K562 (cell line): Measurements from ENCODE around the gene GNAL. TPM values are rescaled to one million over a fixed set of nuclear protein-coding genes. Genes with fewer than 3 reads are reported as not detected.
A peak's percentile ranks its signal among the peaks of the same experiment; 100 is the strongest.

ENCODE experiments used
- ATAC-seq: fragments of 200-7000 bp; cut with Tn5 transposase; 3 replicates; pipeline ENCODE4 v1.9.1; 2020; ENCODE audit warnings: moderate library complexity
- BruUV-seq: library from RNA; stranded (reverse); fragments of 400-500 nt; replicated peaks from 2 replicates; lab custom pipeline; 2021; lab: Mats Ljungman, UMichigan
- CTCF ChIA-PET: fragments of 300-600 bp; formaldehyde crosslinking; extraction: SDS; loops from one replicate; lab custom pipeline; 2021; ENCODE audit warnings: low intra/inter-chr PET ratio; lab: Yijun Ruan, JAX
- POLR2A ChIA-PET: fragments of 300-600, 350-650 bp; sonication (Branson Sonifier 250); formaldehyde crosslinking; extraction: SDS; loops from one replicate; lab custom pipeline; 2021; ENCODE audit warnings: antibody characterized with exemption, inconsistent platforms; lab: Yijun Ruan, JAX
- DNase-seq, 4 experiments: peaks; one replicate each; pipeline versions ENCODE4 v3.0.0 to v3.0.0-alpha.2; 2011 to 2018; ENCODE audit warnings: low spot score in 3 of 4, mixed read lengths in 3 of 4; ENCODE audit errors: extremely low read depth in 1 of 4
- FAIRE-seq: peaks from 2 replicates; lab custom pipeline; 2011; peaks lifted over from hg19 to GRCh38; lab: Jason Lieb, UNC
- H2AFZ ChIP-seq: 2 replicates; pipeline ENCODE4 v1.6.0; 2011; ENCODE audit warnings: low read depth, low read length, control low read depth, inconsistent platforms
- H3K27ac ChIP-seq: fragments of 200-600 bp; 3 replicates; pipeline ENCODE4 v1.8.0; 2011; ENCODE audit warnings: low read depth, mild to moderate bottlenecking, control low read depth, inconsistent platforms, low read length, moderate library complexity, mixed read lengths; ENCODE audit errors: extremely low read depth
- H3K27me3 ChIP-seq, 2 experiments: fragments of 300-600 bp in 1 of 2; 2 replicates in 1 of 2; 3 replicates in 1 of 2; pipeline versions ENCODE4 v1.6.0 to v1.8.0; 2011; ENCODE audit warnings: inconsistent platforms in 2 of 2, low read length in 2 of 2, mild to moderate bottlenecking in 1 of 2, mixed read lengths in 1 of 2, moderate library complexity in 1 of 2; ENCODE audit not compliant: control insufficient read depth in 2 of 2, insufficient read depth in 2 of 2
- H3K36me3 ChIP-seq: fragments of 300-600 bp; 3 replicates; pipeline ENCODE4 v1.8.0; 2011; ENCODE audit warnings: mild to moderate bottlenecking, low read length, inconsistent platforms; ENCODE audit not compliant: control insufficient read depth, insufficient read depth
- H3K4me1 ChIP-seq, 2 experiments: fragments of 200-600 bp in 1 of 2; replicated peaks in 1 of 2; 2 replicates in 1 of 2; 3 replicates in 1 of 2; pipeline versions ENCODE4 v1.5.1 to v1.8.0; 2011; ENCODE audit warnings: inconsistent platforms in 2 of 2, low read length in 2 of 2, mild to moderate bottlenecking in 1 of 2, mixed read lengths in 1 of 2, moderate library complexity in 1 of 2; ENCODE audit not compliant: control insufficient read depth in 2 of 2, insufficient read depth in 2 of 2
- H3K4me2 ChIP-seq: 2 replicates; pipeline ENCODE4 v1.6.1; 2011; ENCODE audit warnings: low read length, control low read depth, inconsistent platforms, mixed read lengths; ENCODE audit not compliant: insufficient read depth
- H3K4me3 ChIP-seq: fragments of 200-600 bp; sonication (generic), shearing (Covaris generic); 2 replicates; pipeline ENCODE4 v1.5.1; 2016; ENCODE audit warnings: control low read depth, inconsistent platforms
- H3K79me2 ChIP-seq: fragments of 200-600 bp; 3 replicates; pipeline ENCODE4 v1.8.0; 2011; ENCODE audit warnings: low read length, inconsistent platforms; ENCODE audit not compliant: control insufficient read depth, insufficient read depth
- H3K9ac ChIP-seq, 2 experiments: 2 replicates each; pipeline versions ENCODE4 v1.6.0 to v1.6.1; 2011; ENCODE audit warnings: low read depth in 2 of 2, low read length in 2 of 2, control low read depth in 1 of 2, inconsistent platforms in 1 of 2, mild to moderate bottlenecking in 1 of 2, mixed read lengths in 1 of 2; ENCODE audit not compliant: insufficient read depth in 1 of 2
- H3K9me1 ChIP-seq: one replicate; pipeline ENCODE4 v1.6.0; 2011; ENCODE audit warnings: inconsistent platforms, mild to moderate bottlenecking, low read length, moderate library complexity; ENCODE audit not compliant: control insufficient read depth, insufficient read depth
- H3K9me3 ChIP-seq: replicated peaks from 2 replicates; pipeline ENCODE4 v1.5.1; 2011; ENCODE audit warnings: low read depth, low read length, inconsistent platforms; ENCODE audit not compliant: control insufficient read depth, insufficient read depth
- H4K20me1 ChIP-seq: replicated peaks from 2 replicates; pipeline ENCODE4 v1.6.1; 2011; ENCODE audit warnings: low read length, inconsistent platforms, mixed read lengths; ENCODE audit not compliant: control insufficient read depth, insufficient read depth
- CCNT2 ChIP-seq: IDR thresholded peaks from 2 replicates; pipeline ENCODE4 v1.6.1; 2011; ENCODE audit warnings: borderline replicate concordance, low read depth, mild to moderate bottlenecking, moderate library complexity, mixed read lengths, low read length; ENCODE audit not compliant: insufficient read length; ENCODE audit errors: extremely low read depth
- CXXC5 ChIP-seq: fragments of 250-450 bp; sonication (Bioruptor Pico); IDR thresholded peaks from 2 replicates; pipeline ENCODE4 v1.8.0; 2022; ENCODE audit warnings: inconsistent platforms, mild to moderate bottlenecking, moderate library complexity
- MECOM ChIP-seq: fragments of 250-450 bp; sonication (Bioruptor Pico); IDR thresholded peaks from 2 replicates; pipeline ENCODE4 v1.8.0; 2022; ENCODE audit warnings: inconsistent platforms
- MTA1 ChIP-seq: fragments of 450-650 bp; IDR thresholded peaks from 2 replicates; pipeline ENCODE4 v1.6.1; 2017; ENCODE audit warnings: borderline replicate concordance
- RAD21 ChIP-seq, 2 experiments: fragments of 250-450 bp in 1 of 2; fragments of 450-650 bp in 1 of 2; sonication (Bioruptor Pico) in 1 of 2; formaldehyde crosslinking in 1 of 2; IDR thresholded peaks in 1 of 2; conservative IDR thresholded peaks in 1 of 2; 2 replicates each; pipeline versions ENCODE4 v1.4.0 to v1.8.0; 2020 to 2022; ENCODE audit warnings: mild to moderate bottlenecking in 2 of 2, moderate library complexity in 1 of 2
- RHOXF2B ChIP-seq: fragments of 250-450 bp; sonication (Bioruptor Pico); conservative IDR thresholded peaks from 2 replicates; pipeline ENCODE4 v1.5.1; 2021
- SMAD1 ChIP-seq: fragments of 150-350 bp; IDR thresholded peaks from 2 replicates; pipeline ENCODE4 v1.6.1; 2014; ENCODE audit warnings: low read length, low read depth; ENCODE audit not compliant: partially characterized antibody
- STAG1 ChIP-seq: sonication (generic); formaldehyde crosslinking; IDR thresholded peaks from 2 replicates; pipeline ENCODE4 v1.5.0; 2020; ENCODE audit warnings: missing genetic modification reagents, borderline replicate concordance
- ZNF174 ChIP-seq: fragments of 250-450 bp; sonication (Bioruptor Pico); IDR thresholded peaks from 2 replicates; pipeline ENCODE4 v1.4.0; 2020; ENCODE audit warnings: mild to moderate bottlenecking
- WGBS: fragments of 100-300 bp; shearing (Covaris generic); methylation state at CpG from one replicate; pipeline ENCODE4 v1.1.6; 2016; ENCODE audit warnings: low coverage, mixed read lengths; ENCODE audit not compliant: insufficient coverage; ENCODE audit errors: missing lambda C conversion rate; 5-methylcytosine and 5-hydroxymethylcytosine counted together
- in situ Hi-C: fragments of 300-500 bp; cut with MboI; formaldehyde crosslinking; loops from 4 replicates; pipeline ENCODE4 v1.15.0; 2018; ENCODE audit warnings: inconsistent platforms, mixed read lengths
- intact Hi-C: fragments of 100-400 bp; cut with micrococcal nuclease; formaldehyde crosslinking; loops from 2 replicates; pipeline ENCODE4 v1.14.2; 2022
- polyA plus RNA-seq, 8 experiments: library from polyadenylated mRNA; depleted of rRNA in 4 of 8; stranded (reverse) in 5 of 8; unstranded in 3 of 8; fragments of >200 nt; fragmentation: Nextera tagmentation in 2 of 8; fragmentation: Illumina TruSeq in 1 of 8; extraction: Ambion mirVana in 2 of 8; extraction: Trizol in 1 of 8; gene quantifications; 2 replicates each; pipeline versions ENCODE4 v1.2.1 to v1.2.3, GENCODE V29; 2011 to 2014; ENCODE audit warnings: inconsistent platforms in 1 of 8, missing spikeins in 1 of 8
- total RNA-seq, 7 experiments: library from RNA; depleted of rRNA in 6 of 7; stranded (reverse); fragments of >200 nt in 6 of 7; fragmentation: Illumina TruSeq in 2 of 7; extraction: Trizol in 2 of 7; gene quantifications; 2 replicates each; pipeline versions ENCODE4 v1.2.1 to v1.2.3, GENCODE V29; 2011 to 2021; ENCODE audit warnings: low replicate concordance in 1 of 7
- TF ChIP-seq, protein P1 (sequence below), 3 experiments: IDR thresholded peaks in 2 of 3; conservative IDR thresholded peaks in 1 of 3; 2 replicates each; pipeline ENCODE4 v1.5.1; 2011 to 2012; ENCODE audit warnings: low read length in 3 of 3, mild to moderate bottlenecking in 3 of 3, control low read depth in 2 of 3, improper control_type of control experiment in 1 of 3, inconsistent platforms in 1 of 3, low read depth in 1 of 3, mixed read lengths in 1 of 3, moderate library complexity in 1 of 3; ENCODE audit not compliant: insufficient read depth in 2 of 3
- TF ChIP-seq, protein P2 (sequence below), 2 experiments: fragments of 450-650 bp; formaldehyde crosslinking in 1 of 2; IDR thresholded peaks; 2 replicates each; pipeline versions ENCODE4 v1.4.0 to v1.6.1; 2014 to 2020; ENCODE audit warnings: mild to moderate bottlenecking in 2 of 2, borderline replicate concordance in 1 of 2, low read depth in 1 of 2

GNAL gene
- total and polyA plus RNA-seq, 9 of the 15 experiments (the other 6 are each of a cell fraction or from before 2014, with no cell fraction given): under 0.01 to 0.10 (median 0.01) TPM; not detected in 5

DNA sequence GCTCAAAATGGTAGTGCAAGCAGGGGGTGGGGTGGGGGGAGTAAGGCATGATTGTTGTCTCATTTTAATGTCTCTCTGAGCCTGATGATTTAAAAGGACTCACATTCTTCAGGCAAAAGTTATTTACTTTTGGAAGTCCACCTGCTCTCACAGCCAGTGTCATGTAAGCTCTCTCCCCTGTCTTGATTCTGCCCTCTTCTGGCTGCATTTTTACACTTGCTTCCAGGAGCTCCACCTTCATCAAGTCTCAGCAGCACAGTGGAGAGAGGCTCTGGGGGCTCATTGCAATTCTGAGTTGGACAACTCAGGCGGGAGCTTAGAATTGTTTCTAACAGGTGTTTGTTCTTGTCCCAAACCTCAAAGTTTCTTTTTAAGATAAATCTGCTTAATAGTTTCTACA is 39.2 kb downstream of the GNAL start:
- H3K27me3 ChIP-seq: peaks cover 10 to 48% of the 10 kb centered on the region in 2 experiments; a peak in 4 of 5 replicates
- H3K4me1 ChIP-seq: peaks cover 0 to 4% of the 10 kb centered on the region in 2 experiments; a peak in 1 of 5 replicates
- BruUV-seq: no TSS peak
- no peaks in the 10 kb centered on the region for H3K36me3 ChIP-seq
- POLR2A ChIA-PET: interaction anchor here (0.5 to 0.6 kb wide), 3 partner anchors 48 to 1138 kb away, joined by 3 to 4 read pairs (median 4); no protein-coding TSS in a partner anchor
- FAIRE-seq (peak; percentile 77), ATAC-seq (peak; percentile 49; the same call in 1 of the 3 replicates), DNase-seq (peak in 1 of 4 experiments; percentile 30)
- no peak overlapping the region for H3K27ac ChIP-seq
- H3K4me2 ChIP-seq: no peak overlapping the region
- no peaks in the 10 kb centered on the region for H3K79me2 ChIP-seq
- H3K9ac ChIP-seq: no peak overlapping the region
- CTCF ChIA-PET: no interaction called here
- no peak overlapping the region for H3K4me3 ChIP-seq
- intact Hi-C loops: loop anchor here (5.0 kb wide), 1 partner anchor 71 kb away; no protein-coding TSS in a partner anchor
- 0% methylated on average over 1 of the region's 1 CpG for WGBS
- 0 out of 2 replicates have a peak, but pooled peaks cover 6% of the 10 kb centered on the region for H4K20me1 ChIP-seq
- in situ Hi-C loops: no loop called here
- no peaks in the 10 kb centered on the region for H3K9me1 ChIP-seq
- no peaks in the 10 kb centered on the region for H3K9me3 ChIP-seq
- H2AFZ ChIP-seq: no peak overlapping the region
- TF ChIP-seq ZNF174 (CRISPR knock-in tag) (no peak), RHOXF2B (CRISPR knock-in tag) (no peak), RAD21 (CRISPR knock-in tag; conservative IDR thresholded peaks at IDR 0.05 in 1 of 2, IDR thresholded peaks at IDR 0.05 in 1 of 2) (peak in 1 of 2 experiments; percentile 49; a peak in 2 of 4 replicates), CCNT2 (no peak), MECOM (CRISPR knock-in tag) (no peak), CXXC5 (CRISPR knock-in tag) (no peak), STAG1 (CRISPR knock-in tag) (no peak), SMAD1 (no peak), MTA1 (no peak)
- TF ChIP-seq, protein P1, sequence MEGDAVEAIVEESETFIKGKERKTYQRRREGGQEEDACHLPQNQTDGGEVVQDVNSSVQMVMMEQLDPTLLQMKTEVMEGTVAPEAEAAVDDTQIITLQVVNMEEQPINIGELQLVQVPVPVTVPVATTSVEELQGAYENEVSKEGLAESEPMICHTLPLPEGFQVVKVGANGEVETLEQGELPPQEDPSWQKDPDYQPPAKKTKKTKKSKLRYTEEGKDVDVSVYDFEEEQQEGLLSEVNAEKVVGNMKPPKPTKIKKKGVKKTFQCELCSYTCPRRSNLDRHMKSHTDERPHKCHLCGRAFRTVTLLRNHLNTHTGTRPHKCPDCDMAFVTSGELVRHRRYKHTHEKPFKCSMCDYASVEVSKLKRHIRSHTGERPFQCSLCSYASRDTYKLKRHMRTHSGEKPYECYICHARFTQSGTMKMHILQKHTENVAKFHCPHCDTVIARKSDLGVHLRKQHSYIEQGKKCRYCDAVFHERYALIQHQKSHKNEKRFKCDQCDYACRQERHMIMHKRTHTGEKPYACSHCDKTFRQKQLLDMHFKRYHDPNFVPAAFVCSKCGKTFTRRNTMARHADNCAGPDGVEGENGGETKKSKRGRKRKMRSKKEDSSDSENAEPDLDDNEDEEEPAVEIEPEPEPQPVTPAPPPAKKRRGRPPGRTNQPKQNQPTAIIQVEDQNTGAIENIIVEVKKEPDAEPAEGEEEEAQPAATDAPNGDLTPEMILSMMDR (IDR thresholded peaks at IDR 0.05 in 2 of 3, conservative IDR thresholded peaks at IDR 0.05 in 1 of 3; ENCODE audit: insufficient read depth in 2 of 3, low read depth in 1 of 3, low read length in 3 of 3): peak; percentile 26 to 38 (median 29); a peak in 3 of 6 replicates
- TF ChIP-seq, protein P2, sequence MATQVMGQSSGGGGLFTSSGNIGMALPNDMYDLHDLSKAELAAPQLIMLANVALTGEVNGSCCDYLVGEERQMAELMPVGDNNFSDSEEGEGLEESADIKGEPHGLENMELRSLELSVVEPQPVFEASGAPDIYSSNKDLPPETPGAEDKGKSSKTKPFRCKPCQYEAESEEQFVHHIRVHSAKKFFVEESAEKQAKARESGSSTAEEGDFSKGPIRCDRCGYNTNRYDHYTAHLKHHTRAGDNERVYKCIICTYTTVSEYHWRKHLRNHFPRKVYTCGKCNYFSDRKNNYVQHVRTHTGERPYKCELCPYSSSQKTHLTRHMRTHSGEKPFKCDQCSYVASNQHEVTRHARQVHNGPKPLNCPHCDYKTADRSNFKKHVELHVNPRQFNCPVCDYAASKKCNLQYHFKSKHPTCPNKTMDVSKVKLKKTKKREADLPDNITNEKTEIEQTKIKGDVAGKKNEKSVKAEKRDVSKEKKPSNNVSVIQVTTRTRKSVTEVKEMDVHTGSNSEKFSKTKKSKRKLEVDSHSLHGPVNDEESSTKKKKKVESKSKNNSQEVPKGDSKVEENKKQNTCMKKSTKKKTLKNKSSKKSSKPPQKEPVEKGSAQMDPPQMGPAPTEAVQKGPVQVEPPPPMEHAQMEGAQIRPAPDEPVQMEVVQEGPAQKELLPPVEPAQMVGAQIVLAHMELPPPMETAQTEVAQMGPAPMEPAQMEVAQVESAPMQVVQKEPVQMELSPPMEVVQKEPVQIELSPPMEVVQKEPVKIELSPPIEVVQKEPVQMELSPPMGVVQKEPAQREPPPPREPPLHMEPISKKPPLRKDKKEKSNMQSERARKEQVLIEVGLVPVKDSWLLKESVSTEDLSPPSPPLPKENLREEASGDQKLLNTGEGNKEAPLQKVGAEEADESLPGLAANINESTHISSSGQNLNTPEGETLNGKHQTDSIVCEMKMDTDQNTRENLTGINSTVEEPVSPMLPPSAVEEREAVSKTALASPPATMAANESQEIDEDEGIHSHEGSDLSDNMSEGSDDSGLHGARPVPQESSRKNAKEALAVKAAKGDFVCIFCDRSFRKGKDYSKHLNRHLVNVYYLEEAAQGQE (IDR thresholded peaks at IDR 0.05; ENCODE audit: borderline replicate concordance): peak; percentile 12; the same call in 1 of the 2 replicates
- TF ChIP-seq, protein P2 (CRISPR knock-in tag; IDR thresholded peaks at IDR 0.05; ENCODE audit: low read depth): no peak
